MCF 10A (cell line): ENCODE data around the gene SHC2. TPM values are rescaled to one million over a fixed set of nuclear protein-coding genes. Genes with fewer than 3 reads are reported as not detected.
A peak's percentile ranks its signal among the peaks of the same experiment; 100 is the strongest.
"Not testable (repeated sequence)": the region's sequence is repeated elsewhere in the genome, so short reads cannot be mapped to it uniquely, and the experiment has no call there.

Experiments used
- BruUV-seq: library from RNA; stranded (reverse); fragments of 400-500 nt; replicated peaks from 2 replicates; lab custom pipeline; 2021; lab: Mats Ljungman, UMichigan
- CTCF ChIA-PET: fragments of 300-600 bp; sonication (Branson Sonifier 250); formaldehyde crosslinking; extraction: SDS; loops from one replicate; lab custom pipeline; 2021; ENCODE audit warnings: antibody characterized with exemption, inconsistent platforms; lab: Yijun Ruan, JAX
- POLR2A ChIA-PET: fragments of 300-600, 350-650 bp; sonication (Branson Sonifier 250); formaldehyde crosslinking; extraction: SDS; loops from one replicate; lab custom pipeline; 2020; ENCODE audit warnings: antibody characterized with exemption, inconsistent platforms; lab: Yijun Ruan, JAX
- DNase-seq: peaks from one replicate; pipeline ENCODE4 v3.0.0-alpha.2; 2018; ENCODE audit not compliant: unreplicated experiment
- H3K27ac Mint-ChIP-seq: one replicate; pipeline ENCODE4 v1.8.0; 2022; ENCODE audit warnings: mild to moderate bottlenecking, low read depth, mixed read lengths; ENCODE audit not compliant: unreplicated experiment
- H3K27me3 Mint-ChIP-seq: one replicate; pipeline ENCODE4 v1.8.0; 2022; ENCODE audit warnings: mixed read lengths; ENCODE audit not compliant: insufficient read depth, unreplicated experiment
- H3K36me3 Mint-ChIP-seq: one replicate; pipeline ENCODE4 v1.8.0; 2022; ENCODE audit warnings: mild to moderate bottlenecking, moderate library complexity, mixed read lengths; ENCODE audit not compliant: insufficient read depth, unreplicated experiment
- H3K4me1 Mint-ChIP-seq: one replicate; pipeline ENCODE4 v1.8.0; 2022; ENCODE audit warnings: mixed read lengths; ENCODE audit not compliant: insufficient read depth, unreplicated experiment
- H3K4me3 Mint-ChIP-seq: one replicate; pipeline ENCODE4 v1.8.0; 2022; ENCODE audit warnings: mild to moderate bottlenecking, moderate library complexity, mixed read lengths; ENCODE audit not compliant: unreplicated experiment
- H3K9me3 Mint-ChIP-seq: one replicate; pipeline ENCODE4 v1.8.0; 2022; ENCODE audit warnings: mixed read lengths; ENCODE audit not compliant: unreplicated experiment
- CTCF ChIP-seq: fragments of 200-600 bp; IDR thresholded peaks from one replicate; pipeline ENCODE4 v1.8.0; 2022; ENCODE audit warnings: antibody characterized with exemption, mild to moderate bottlenecking; ENCODE audit not compliant: unreplicated experiment
- intact Hi-C: fragments of 100-400 bp; cut with micrococcal nuclease; formaldehyde crosslinking; loops from 2 replicates; pipeline ENCODE4 v1.14.1; 2022
- total RNA-seq: library from RNA; stranded (reverse); gene quantifications from 2 replicates; pipeline ENCODE4 v1.2.3, GENCODE V29; 2022

The SHC2 gene
- total RNA-seq, 1 experiment from 2014 or later, result 0.77 TPM

- H3K9me3 Mint-ChIP-seq, result peaks cover 5% of the 10 kb centered on the region
- ChIA-PET CTCF (no interaction called here), POLR2A (no interaction called here)
- no peak for DNase-seq
- no peak for TF ChIP-seq CTCF
- H3K4me1 Mint-ChIP-seq, result peaks cover 22% of the 10 kb centered on the region
- intact Hi-C loops, result loop anchor here (10.0 kb wide), 1 partner anchor 120 kb away; the partner anchor contains the start of gene TPGS1
- H3K27me3 Mint-ChIP-seq, result no peaks in the 10 kb centered on the region
- H3K4me3 Mint-ChIP-seq, result no peak overlapping the region
- H3K36me3 Mint-ChIP-seq, result no peaks in the 10 kb centered on the region
- no peak overlapping the region for H3K27ac Mint-ChIP-seq
- BruUV-seq, result no TSS peak
These were observed 76.0 kb downstream of the SHC2 start for GRCh38 chr19:384799-385169.

GRCh38 chr19:383922-384798 lies 76.7 kb downstream of the SHC2 start:
- Mint-ChIP-seq H3K27me3 (no peaks in the 10 kb centered on the region), H3K9me3 (peaks cover 5% of the 10 kb centered on the region), H3K27ac (no peak overlapping the region), H3K4me3 (no peak overlapping the region), H3K4me1 (peaks cover 22% of the 10 kb centered on the region), H3K36me3 (no peaks in the 10 kb centered on the region)
- intact Hi-C loops, result loop anchor here (10.0 kb wide), 1 partner anchor 121 kb away; the partner anchor contains the start of gene TPGS1
- ChIA-PET CTCF (no interaction called here), POLR2A (no interaction called here)
- no peak for DNase-seq
- TF ChIP-seq CTCF, result no peak
- no TSS peak for BruUV-seq

- POLR2A ChIA-PET, result interaction anchor here (1.2 kb wide), 1 partner anchor 40 kb away, joined by 3 read pairs; no protein-coding TSS in a partner anchor
- Mint-ChIP-seq H3K27me3 (no peaks in the 10 kb centered on the region), H3K4me1 (peaks cover 18% of the 10 kb centered on the region), H3K27ac (peak overlapping the region; percentile 75), H3K36me3 (no peaks in the 10 kb centered on the region), H3K9me3 (peaks cover 5% of the 10 kb centered on the region), H3K4me3 (no peak overlapping the region)
- no peak for DNase-seq
- intact Hi-C loops, result loop anchor here (10.0 kb wide), 1 partner anchor 122 kb away; the partner anchor contains the start of gene TPGS1
- no peak for TF ChIP-seq CTCF
- CTCF ChIA-PET, result no interaction called here
- BruUV-seq, result TSS peak; percentile 91
These were observed 77.8 kb downstream of the SHC2 start for GRCh38 chr19:383040-383439.

- CTCF ChIA-PET, BruUV-seq, H3K4me3 Mint-ChIP-seq, H3K9me3 Mint-ChIP-seq, H3K27me3 Mint-ChIP-seq, H3K36me3 Mint-ChIP-seq: not testable (repeated sequence)
- peak; percentile 56 for DNase-seq
- Mint-ChIP-seq H3K4me1 (peaks cover 17% of the 10 kb centered on the region), H3K27ac (peak overlapping the region; percentile 75)
- POLR2A ChIA-PET, result interaction anchor here (1.2 kb wide), 1 partner anchor 40 kb away, joined by 3 read pairs; no protein-coding TSS in a partner anchor
- intact Hi-C loops, result loop anchor here (10.0 kb wide), 1 partner anchor 122 kb away; the partner anchor contains the start of gene TPGS1
These were observed 78.3 kb downstream of the SHC2 start for GRCh38 chr19:382578-382977.

GRCh38 chr19:381901-382300 lies 78.9 kb downstream of the SHC2 start:
- H3K27me3 Mint-ChIP-seq, DNase-seq, H3K27ac Mint-ChIP-seq, BruUV-seq, H3K4me3 Mint-ChIP-seq, H3K9me3 Mint-ChIP-seq, CTCF ChIA-PET, H3K36me3 Mint-ChIP-seq: not testable (repeated sequence)
- H3K4me1 Mint-ChIP-seq, result peaks cover 13% of the 10 kb centered on the region
- POLR2A ChIA-PET, result interaction anchor here (1.2 kb wide), 1 partner anchor 39 kb away, joined by 3 read pairs; no protein-coding TSS in a partner anchor
- intact Hi-C loops, result loop anchor here (10.0 kb wide), 1 partner anchor 123 kb away; the partner anchor contains the start of gene TPGS1

GRCh38 chr19:380618-381219 lies 80.1 kb downstream of the SHC2 start:
- H3K4me1 Mint-ChIP-seq, result peaks cover 13% of the 10 kb centered on the region
- BruUV-seq, H3K27me3 Mint-ChIP-seq, H3K4me3 Mint-ChIP-seq, POLR2A ChIA-PET, DNase-seq, H3K36me3 Mint-ChIP-seq, H3K9me3 Mint-ChIP-seq, CTCF ChIA-PET, H3K27ac Mint-ChIP-seq: not testable (repeated sequence)
- intact Hi-C loops, result loop anchor here (10.0 kb wide), 1 partner anchor 124 kb away; the partner anchor contains the start of gene TPGS1
